HepG2 (cell line): ENCODE data around the gene BOD1.

Source experiments
- ATRX ChIP-seq: sonication (generic); formaldehyde crosslinking; IDR thresholded peaks from 2 replicates; pipeline ENCODE4 v1.4.0; 2020; ENCODE audit warnings: missing genetic modification reagents, borderline replicate concordance
- CHD2 ChIP-seq: IDR thresholded peaks from 2 replicates; pipeline ENCODE4 v1.6.1; 2011; ENCODE audit warnings: low read depth, low read length, improper control_type of control experiment
- CTCF ChIP-seq: sonication (generic); formaldehyde crosslinking; IDR thresholded peaks from 2 replicates; pipeline ENCODE4 v1.5.0; 2020; ENCODE audit warnings: mild to moderate bottlenecking, missing genetic modification reagents, moderate library complexity
- EZH2 ChIP-seq: conservative IDR thresholded peaks from 2 replicates; pipeline ENCODE4 v1.6.1; 2012; ENCODE audit warnings: mild to moderate bottlenecking, low read depth, low read length, moderate library complexity
- IRF1 ChIP-seq: sonication (generic); formaldehyde crosslinking; IDR thresholded peaks from 2 replicates; pipeline ENCODE4 v1.4.0; 2020; ENCODE audit warnings: low read depth, mild to moderate bottlenecking, missing genetic modification reagents
- MXI1 ChIP-seq: IDR thresholded peaks from 3 replicates; pipeline ENCODE4 v1.6.1; 2012; ENCODE audit warnings: low read depth, low read length, inconsistent platforms, borderline replicate concordance
- NFIC ChIP-seq: IDR thresholded peaks from 2 replicates; pipeline ENCODE4 v1.6.1; 2012; ENCODE audit warnings: mild to moderate bottlenecking, low read length, inconsistent platforms
- NR2C2 ChIP-seq: sonication (generic); formaldehyde crosslinking; IDR thresholded peaks from 2 replicates; pipeline ENCODE4 v1.4.0; 2020; ENCODE audit warnings: missing genetic modification reagents, mild to moderate bottlenecking, moderate library complexity, borderline replicate concordance
- POLR2A ChIP-seq, 2 experiments: IDR thresholded peaks; 2 replicates each; pipeline ENCODE4 v1.6.1; 2011; ENCODE audit warnings: low read depth in 2 of 2, low read length in 2 of 2, mild to moderate bottlenecking in 1 of 2, moderate library complexity in 1 of 2; ENCODE audit not compliant: insufficient read depth in 1 of 2
- POLR2AphosphoS5 ChIP-seq: IDR thresholded peaks from 2 replicates; pipeline ENCODE4 v1.6.1; 2012; ENCODE audit warnings: low read depth, low read length
- RXRB ChIP-seq: IDR thresholded peaks from 2 replicates; pipeline ENCODE4 v1.6.1; 2016; ENCODE audit warnings: borderline replicate concordance, missing genetic modification reagents, missing compliant biosample characterization
- ZNF17 ChIP-seq: sonication (generic); formaldehyde crosslinking; IDR thresholded peaks from 2 replicates; pipeline ENCODE4 v1.5.0; 2020; ENCODE audit warnings: mild to moderate bottlenecking, missing genetic modification reagents
- ZNF282 ChIP-seq: fragments of 450-650 bp; IDR thresholded peaks from 2 replicates; pipeline ENCODE4 v1.6.1; 2018; ENCODE audit not compliant: partially characterized antibody

GRCh38 chr5:173653822-173654523 lies 37.5 kb upstream of the BOD1 start:
- TF ChIP-seq CTCF (CRISPR knock-in tag): no peak
- TF ChIP-seq NFIC: no peak
- no peak for TF ChIP-seq ZNF17 (CRISPR knock-in tag)
- TF ChIP-seq CHD2: no peak
- no peak for TF ChIP-seq MXI1
- no peak for TF ChIP-seq ATRX (CRISPR knock-in tag)
- TF ChIP-seq NR2C2 (CRISPR knock-in tag): no peak
- TF ChIP-seq IRF1: no peak
- no peak for TF ChIP-seq EZH2
- no peak for TF ChIP-seq ZNF282
- TF ChIP-seq POLR2AphosphoS5: no peak
- no peak for TF ChIP-seq POLR2A (IDR thresholded peaks at IDR 0.05; ENCODE audit: insufficient read depth in 1 of 2, low read depth in 2 of 2, low read length in 2 of 2)
- no peak for TF ChIP-seq RXRB
